Osteoblast (primary cell): ENCODE measurements around the gene CCDC148. TPM values are rescaled to one million over a fixed set of nuclear protein-coding genes. Genes with fewer than 3 reads are reported as not detected.

ENCODE experiments used
- DNase-seq: peaks from one replicate; pipeline ENCODE4 v3.0.0; 2011; ENCODE audit warnings: low spot score, mixed read lengths; ENCODE audit not compliant: insufficient read length; ENCODE audit errors: missing footprints
- H2AFZ ChIP-seq: 2 replicates; pipeline ENCODE4 v1.6.0; 2011; ENCODE audit warnings: mild to moderate bottlenecking, low read length
- H3K27ac ChIP-seq: 2 replicates; pipeline ENCODE4 v1.5.1; 2011; ENCODE audit warnings: mild to moderate bottlenecking, low read depth, low read length, moderate library complexity
- H3K27me3 ChIP-seq: 2 replicates; pipeline ENCODE4 v1.6.0; 2012; ENCODE audit warnings: mild to moderate bottlenecking, control low read depth, inconsistent platforms, low read length, moderate library complexity; ENCODE audit not compliant: insufficient read depth
- H3K36me3 ChIP-seq: 2 replicates; pipeline ENCODE4 v1.5.1; 2011; ENCODE audit warnings: mild to moderate bottlenecking, low read length, control low read depth, moderate library complexity; ENCODE audit not compliant: insufficient read depth
- H3K4me1 ChIP-seq: 2 replicates; pipeline ENCODE4 v1.5.1; 2011; ENCODE audit warnings: mild to moderate bottlenecking, low read length, control low read depth, moderate library complexity; ENCODE audit not compliant: insufficient read depth
- H3K4me2 ChIP-seq: 2 replicates; pipeline ENCODE4 v1.6.0; 2011; ENCODE audit warnings: mild to moderate bottlenecking, low read length; ENCODE audit not compliant: insufficient read depth
- H3K4me3 ChIP-seq: fragments of 200-600 bp; sonication (generic); 3 replicates; pipeline ENCODE4 v1.5.1; 2012; ENCODE audit warnings: mild to moderate bottlenecking, low read length, inconsistent platforms; ENCODE audit not compliant: insufficient read depth
- H3K79me2 ChIP-seq: 2 replicates; pipeline ENCODE4 v1.6.0; 2012; ENCODE audit warnings: mild to moderate bottlenecking, low read length, control low read depth, inconsistent platforms; ENCODE audit not compliant: insufficient read depth
- H3K9me3 ChIP-seq: 2 replicates; pipeline ENCODE4 v1.5.1; 2011; ENCODE audit warnings: low read depth, low read length, control low read depth
- H4K20me1 ChIP-seq: 2 replicates; pipeline ENCODE4 v1.6.0; 2012; ENCODE audit warnings: mild to moderate bottlenecking, low read length, control low read depth; ENCODE audit not compliant: insufficient read depth
- total RNA-seq: library from RNA; depleted of rRNA; stranded (reverse); fragments of >200 nt; gene quantifications from 2 replicates; pipeline ENCODE4 v1.2.3, GENCODE V29; 2012
- TF ChIP-seq, protein P1 (sequence below): IDR thresholded peaks from 2 replicates; pipeline ENCODE4 v1.5.1; 2011; ENCODE audit warnings: mild to moderate bottlenecking, low read depth, low read length, moderate library complexity; ENCODE audit errors: extremely low read depth

The CCDC148 gene
- total RNA-seq, 1 donor, result 1.8 TPM

DNA sequence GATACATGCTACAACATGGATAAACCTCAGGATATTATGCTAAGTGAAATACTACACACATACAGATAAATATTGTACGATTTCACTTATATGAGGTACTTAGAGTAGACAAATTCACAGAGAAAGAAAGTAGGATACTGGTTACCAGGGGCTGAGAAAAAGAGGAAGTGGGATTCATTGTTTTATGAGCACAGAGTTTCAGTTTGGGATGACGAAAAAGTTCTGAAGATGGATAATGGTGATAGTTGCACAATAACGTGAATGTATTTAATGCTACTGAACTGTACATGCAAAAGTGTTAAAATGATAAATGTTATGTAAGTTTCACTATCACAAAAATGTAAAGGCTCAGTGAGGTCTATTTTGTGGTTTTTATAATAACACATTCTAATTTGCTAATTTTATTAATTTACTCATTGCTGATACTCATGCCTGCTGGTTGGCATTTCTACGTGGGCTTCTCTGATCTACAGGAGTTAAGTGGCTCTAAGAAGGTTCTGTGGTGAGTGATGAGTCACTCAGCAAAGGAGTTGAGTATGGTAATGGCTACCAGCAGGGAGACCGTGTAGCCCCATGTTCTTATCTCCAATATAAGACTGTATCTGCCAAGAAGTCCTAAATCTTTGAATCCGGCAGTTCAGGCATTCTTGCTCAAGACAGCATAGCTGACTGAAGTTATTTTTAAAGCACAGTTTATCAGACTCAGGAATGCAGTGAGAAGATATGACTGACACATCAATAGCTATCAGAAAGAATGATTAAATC lies 313.8 kb downstream of the CCDC148 start:
- TF ChIP-seq, protein P1, sequence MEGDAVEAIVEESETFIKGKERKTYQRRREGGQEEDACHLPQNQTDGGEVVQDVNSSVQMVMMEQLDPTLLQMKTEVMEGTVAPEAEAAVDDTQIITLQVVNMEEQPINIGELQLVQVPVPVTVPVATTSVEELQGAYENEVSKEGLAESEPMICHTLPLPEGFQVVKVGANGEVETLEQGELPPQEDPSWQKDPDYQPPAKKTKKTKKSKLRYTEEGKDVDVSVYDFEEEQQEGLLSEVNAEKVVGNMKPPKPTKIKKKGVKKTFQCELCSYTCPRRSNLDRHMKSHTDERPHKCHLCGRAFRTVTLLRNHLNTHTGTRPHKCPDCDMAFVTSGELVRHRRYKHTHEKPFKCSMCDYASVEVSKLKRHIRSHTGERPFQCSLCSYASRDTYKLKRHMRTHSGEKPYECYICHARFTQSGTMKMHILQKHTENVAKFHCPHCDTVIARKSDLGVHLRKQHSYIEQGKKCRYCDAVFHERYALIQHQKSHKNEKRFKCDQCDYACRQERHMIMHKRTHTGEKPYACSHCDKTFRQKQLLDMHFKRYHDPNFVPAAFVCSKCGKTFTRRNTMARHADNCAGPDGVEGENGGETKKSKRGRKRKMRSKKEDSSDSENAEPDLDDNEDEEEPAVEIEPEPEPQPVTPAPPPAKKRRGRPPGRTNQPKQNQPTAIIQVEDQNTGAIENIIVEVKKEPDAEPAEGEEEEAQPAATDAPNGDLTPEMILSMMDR, result no peak
- no peak for DNase-seq
- Histone ChIP-seq H3K9me3 (no peaks in the 10 kb centered on the region), H3K4me2 (no peak overlapping the region), H3K79me2 (no peaks in the 10 kb centered on the region), H4K20me1 (no peaks in the 10 kb centered on the region), H3K36me3 (no peaks in the 10 kb centered on the region), H3K27ac (no peak overlapping the region), H2AFZ (no peak overlapping the region), H3K4me3 (no peak overlapping the region), H3K4me1 (no peaks in the 10 kb centered on the region), H3K27me3 (peaks cover 5% of the 10 kb centered on the region)

DNA sequence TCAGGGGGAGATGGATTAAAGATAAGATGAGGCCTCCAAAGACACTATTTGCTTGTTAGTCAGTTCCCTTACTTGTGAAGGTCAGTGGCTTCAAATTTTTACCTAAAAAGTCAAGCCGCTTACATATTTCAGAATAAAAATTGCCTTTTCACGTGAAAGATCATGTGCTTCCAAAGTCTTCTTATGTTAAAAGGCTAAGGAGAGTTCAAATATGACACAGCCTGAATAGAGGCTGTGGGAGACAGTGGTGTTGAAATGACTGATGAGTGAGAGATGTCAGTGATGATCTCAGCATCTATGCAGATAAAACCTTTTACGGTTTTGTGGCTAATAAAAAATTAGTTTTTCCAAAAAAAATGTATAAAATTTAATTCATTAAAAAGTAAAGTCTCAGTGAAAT lies 314.4 kb downstream of the CCDC148 start:
- H3K4me2 ChIP-seq, result no peak overlapping the region
- TF ChIP-seq, protein P1, result no peak
- H3K4me3 ChIP-seq, result no peak overlapping the region
- H3K27ac ChIP-seq, result no peak overlapping the region
- H3K36me3 ChIP-seq, result no peaks in the 10 kb centered on the region
- no peaks in the 10 kb centered on the region for H3K4me1 ChIP-seq
- H2AFZ ChIP-seq, result no peak overlapping the region
- no peaks in the 10 kb centered on the region for H4K20me1 ChIP-seq
- H3K27me3 ChIP-seq, result peaks cover 8% of the 10 kb centered on the region
- no peaks in the 10 kb centered on the region for H3K9me3 ChIP-seq
- H3K79me2 ChIP-seq, result no peaks in the 10 kb centered on the region
- no peak for DNase-seq

DNA sequence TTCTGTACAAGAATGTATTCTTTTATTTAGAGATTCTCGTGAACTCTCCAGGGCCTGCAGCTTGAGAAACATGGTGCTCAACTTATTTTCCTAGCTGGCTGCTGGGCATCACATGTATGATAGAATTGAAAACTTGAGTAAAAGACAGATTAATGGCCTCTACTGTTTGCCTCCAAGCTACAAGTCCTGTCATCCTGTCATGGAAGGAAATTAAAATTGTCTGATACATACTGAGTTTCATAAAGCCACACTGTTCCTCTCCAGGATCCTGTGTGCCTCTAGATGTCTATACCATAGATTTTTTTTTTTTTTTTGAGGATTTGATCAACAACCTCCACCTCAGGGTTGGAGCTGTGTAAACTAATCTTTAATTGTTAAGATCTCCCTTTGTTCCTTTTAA lies 316.4 kb downstream of the CCDC148 start:
- DNase-seq, result no peak
- no peaks in the 10 kb centered on the region for H3K9me3 ChIP-seq

DNA sequence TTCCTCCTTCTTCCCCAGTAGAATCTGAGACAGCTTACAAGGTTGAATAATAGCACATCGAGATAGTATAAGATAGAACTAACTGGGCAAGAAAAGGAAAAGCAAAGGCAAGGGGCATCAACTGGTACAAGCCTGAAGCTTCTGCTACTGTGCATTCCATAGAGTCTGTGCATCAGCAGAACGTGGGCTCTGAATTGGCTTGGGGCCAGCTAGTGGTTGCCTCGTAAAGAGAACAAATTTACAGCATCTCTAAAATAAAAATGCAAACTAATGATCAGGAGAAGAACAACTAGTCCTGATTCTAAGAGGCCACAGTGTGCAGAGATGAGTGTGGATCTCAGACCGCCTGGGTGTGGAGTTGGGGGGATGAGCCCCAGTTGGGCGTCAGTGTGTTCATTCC lies 318.3 kb downstream of the CCDC148 start:
- Histone ChIP-seq H3K4me1 (no peaks in the 10 kb centered on the region), H3K4me3 (no peak overlapping the region), H2AFZ (no peak overlapping the region), H3K4me2 (no peak overlapping the region), H3K27ac (no peak overlapping the region), H4K20me1 (no peaks in the 10 kb centered on the region), H3K27me3 (peaks cover 8% of the 10 kb centered on the region), H3K9me3 (no peaks in the 10 kb centered on the region), H3K36me3 (no peaks in the 10 kb centered on the region), H3K79me2 (no peaks in the 10 kb centered on the region)
- TF ChIP-seq, protein P1, result no peak
- DNase-seq, result no peak

More for the DNA sequence above, 316.4 kb downstream of the CCDC148 start:
- TF ChIP-seq, protein P1, result no peak
- no peak overlapping the region for H2AFZ ChIP-seq
- no peaks in the 10 kb centered on the region for H3K36me3 ChIP-seq
- H3K4me3 ChIP-seq, result no peak overlapping the region
- H3K27ac ChIP-seq, result no peak overlapping the region
- H4K20me1 ChIP-seq, result no peaks in the 10 kb centered on the region
- H3K4me2 ChIP-seq, result no peak overlapping the region
- H3K4me1 ChIP-seq, result no peaks in the 10 kb centered on the region
- peaks cover 8% of the 10 kb centered on the region for H3K27me3 ChIP-seq
- no peaks in the 10 kb centered on the region for H3K79me2 ChIP-seq
